ENCODE data around the gene IRS1.

The IRS1 gene

DNA sequence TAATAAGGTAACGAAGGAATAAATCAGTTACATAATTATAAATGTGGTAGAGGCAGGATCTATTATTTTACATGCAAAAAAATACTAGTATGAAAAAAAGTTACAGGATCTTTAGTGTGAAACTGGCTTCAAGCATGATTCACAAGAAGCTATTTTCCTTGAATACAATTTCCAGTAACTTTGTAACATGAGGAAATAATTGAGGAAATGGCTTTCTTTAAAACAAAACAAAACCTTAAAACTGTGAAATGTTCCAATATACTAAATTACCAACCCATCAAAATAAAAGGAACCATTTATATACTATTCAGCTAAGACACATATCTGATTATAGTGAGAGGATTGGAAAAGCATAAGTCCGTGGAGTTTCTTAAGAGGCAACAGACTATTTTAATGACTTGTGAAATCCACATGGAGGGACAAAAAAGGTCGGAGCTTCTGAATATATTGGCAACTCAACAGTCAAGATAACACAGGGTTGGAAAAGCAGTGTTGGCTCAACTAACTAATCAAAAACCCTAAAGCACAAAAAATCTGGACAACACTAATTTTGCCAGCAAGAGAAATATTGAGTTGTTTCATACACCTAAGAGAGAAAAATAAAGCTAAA, 10.6 kb downstream of the IRS1 start:
- DNase-seq, result no peak

- no peak for DNase-seq
These were observed 11.6 kb downstream of the IRS1 start for GRCh38 chr2:226788064-226788463.

GRCh38 chr2:226783885-226784284, 15.7 kb downstream of the IRS1 start:
- no peak for DNase-seq

GRCh38 chr2:226782092-226782713, 17.4 kb downstream of the IRS1 start:
- DNase-seq, result no peak

DNA sequence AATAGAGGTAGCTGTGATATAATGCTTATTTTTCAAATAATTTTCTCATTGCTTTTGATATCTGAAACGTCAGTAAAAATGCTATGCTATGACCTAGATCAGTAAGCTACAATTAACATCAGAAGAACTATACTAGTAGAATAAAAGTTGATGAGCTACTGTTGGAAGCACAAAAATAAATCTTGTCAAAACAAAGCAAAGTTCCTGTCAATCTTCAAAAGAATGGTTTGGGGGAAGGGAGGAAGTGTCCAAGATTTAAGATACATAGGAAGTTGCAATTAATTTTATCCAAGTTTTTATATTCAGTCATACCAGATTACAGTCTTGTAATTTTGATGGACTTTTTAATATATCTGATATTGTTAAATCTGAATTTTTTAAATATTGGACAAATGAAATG, 19.2 kb downstream of the IRS1 start:
- no peak for DNase-seq

GRCh38 chr2:226777611-226778010, 22.0 kb downstream of the IRS1 start:
- DNase-seq, result no peak

DNA sequence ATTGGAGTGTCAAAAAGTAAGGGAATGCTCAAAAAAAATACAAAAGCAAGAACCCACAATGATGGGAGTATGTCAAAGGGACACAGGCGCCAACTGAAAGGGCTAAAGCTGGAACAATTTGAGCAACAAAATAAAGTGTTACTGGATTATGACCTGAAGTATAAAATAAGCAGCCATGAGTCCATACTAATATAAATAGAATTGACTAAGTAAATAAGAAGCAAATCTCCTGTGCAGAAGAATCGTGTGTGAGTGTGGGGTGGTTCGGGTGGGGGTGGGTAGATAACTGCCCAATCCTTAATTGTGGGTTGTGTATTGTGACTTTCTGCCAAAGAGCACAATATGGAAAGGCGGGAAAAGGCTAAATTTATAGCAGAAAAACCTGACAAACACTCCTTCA, 23.5 kb downstream of the IRS1 start:
- no peak for DNase-seq

DNA sequence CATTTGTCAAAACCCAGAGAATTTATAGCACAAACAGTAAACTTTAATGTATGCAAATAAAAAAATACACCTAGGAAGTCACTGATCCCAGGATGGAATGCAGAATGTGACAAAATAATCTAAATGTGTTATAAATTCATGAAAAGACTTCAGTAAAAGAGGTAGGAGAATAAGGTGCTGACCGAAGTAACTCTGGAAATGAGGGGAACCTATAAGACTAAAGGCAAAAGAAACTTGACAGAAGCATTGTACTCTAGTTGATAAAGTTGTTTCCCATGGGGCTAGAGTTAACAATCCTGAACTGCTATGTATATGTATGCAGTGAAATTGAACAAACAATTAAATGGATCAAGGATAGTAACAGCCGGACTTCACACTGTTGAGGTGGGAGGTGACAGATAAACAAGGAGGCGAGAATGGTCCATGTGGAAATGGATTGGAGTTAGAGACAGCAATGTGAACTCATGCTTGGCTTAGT, 24.5 kb downstream of the IRS1 start:
- no peak for DNase-seq

- DNase-seq, result no peak
These were observed 26.3 kb downstream of the IRS1 start for GRCh38 chr2:226773291-226773690.

DNA sequence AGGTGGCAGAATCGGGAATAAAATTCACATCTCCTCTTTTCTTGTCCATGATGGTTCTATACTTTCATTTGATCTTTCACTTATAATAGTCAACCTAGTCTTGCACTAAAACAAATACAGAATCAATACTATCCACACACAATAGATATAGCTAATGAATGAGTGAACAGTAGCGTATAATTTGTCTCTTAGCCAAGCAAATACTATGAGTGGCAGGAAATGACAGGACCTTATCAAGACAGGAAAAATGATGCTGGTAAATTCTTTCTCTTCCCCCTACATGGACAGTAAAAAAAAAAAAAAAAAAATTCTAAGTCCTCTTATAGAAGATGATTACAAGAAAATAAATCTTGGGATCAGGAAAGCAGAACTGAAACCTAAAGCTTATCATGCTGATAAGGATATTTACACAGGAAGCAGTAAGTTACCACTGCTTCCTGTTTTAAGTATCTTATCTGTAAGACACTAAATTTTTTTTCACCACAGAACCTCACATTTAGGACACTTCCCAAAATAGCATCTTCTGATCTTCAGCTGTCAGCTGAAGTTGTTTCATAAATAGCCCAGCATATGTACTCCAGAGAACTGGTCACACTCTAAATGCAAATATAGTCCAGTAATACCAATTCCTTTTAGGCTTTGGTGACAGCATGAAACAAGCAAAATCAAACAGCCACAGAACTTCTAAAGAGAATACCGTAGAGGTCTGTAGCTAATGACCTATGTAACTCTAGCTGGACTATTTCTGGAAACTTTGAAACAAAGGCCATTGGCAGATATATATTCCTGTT, 27.0 kb downstream of the IRS1 start:
- no peak for DNase-seq

DNA sequence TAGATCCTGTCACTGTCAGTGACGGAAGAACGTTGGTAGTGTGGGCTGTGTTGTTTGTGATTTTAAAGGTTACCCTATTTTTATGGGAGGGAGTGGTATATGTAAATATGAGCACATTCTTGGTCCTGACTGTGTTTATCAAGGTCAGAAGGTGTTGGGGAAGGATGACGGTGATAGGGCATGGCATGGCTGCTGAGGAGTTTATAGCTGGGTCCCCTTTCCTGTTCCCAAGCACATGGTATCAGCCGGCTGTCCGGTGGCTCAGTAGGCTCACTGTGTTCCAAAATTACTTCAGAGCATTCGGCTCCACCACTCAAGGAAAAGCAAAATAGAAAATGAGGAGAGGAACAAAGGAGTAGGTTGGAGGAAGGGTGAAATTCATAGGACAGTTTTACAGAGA, 28.6 kb downstream of the IRS1 start:
- DNase-seq, result no peak

GRCh38 chr2:226767056-226767813, 32.4 kb downstream of the IRS1 start:
- DNase-seq, result no peak

- DNase-seq, result no peak
These were observed 33.1 kb downstream of the IRS1 start for GRCh38 chr2:226766352-226767055.

- DNase-seq, result no peak
These were observed 36.3 kb downstream of the IRS1 start for GRCh38 chr2:226763320-226763719.

- DNase-seq, result no peak
These were observed 38.4 kb downstream of the IRS1 start for GRCh38 chr2:226761195-226761583.

DNA sequence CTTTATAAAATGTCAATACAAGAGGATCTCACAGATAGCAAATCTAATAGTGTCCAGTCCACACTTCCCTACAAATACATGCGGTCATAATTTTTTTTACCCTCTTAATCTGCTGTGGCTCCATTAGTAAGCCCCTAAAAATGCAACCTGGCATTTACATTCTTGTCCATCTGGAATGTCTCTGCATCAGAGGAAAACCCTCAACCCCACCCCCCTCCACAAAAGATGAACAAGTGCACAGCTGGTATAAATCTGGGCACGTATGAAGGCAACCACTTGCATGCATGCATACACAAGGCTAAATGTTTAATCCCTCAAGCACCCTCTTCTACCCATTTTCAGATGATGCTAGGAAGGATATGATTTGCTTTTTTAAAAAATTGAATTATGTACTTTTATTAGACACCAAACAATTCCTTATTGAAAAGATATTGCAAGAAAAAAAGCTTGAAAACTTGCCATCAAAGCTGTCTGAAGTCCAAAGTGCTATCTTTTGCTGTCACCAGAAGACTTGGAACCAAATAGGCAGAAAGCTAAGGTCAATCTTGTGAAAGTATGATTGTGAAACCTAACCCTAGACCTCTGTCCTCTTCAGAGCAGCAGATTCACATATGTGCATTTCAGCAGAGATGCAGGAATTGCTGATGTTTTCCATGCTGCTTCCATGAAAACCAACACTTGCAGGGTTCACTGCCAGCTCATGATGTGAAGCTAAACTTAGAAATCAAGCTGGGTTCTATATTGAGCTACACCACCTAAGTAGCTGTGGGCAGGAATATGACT, 39.0 kb downstream of the IRS1 start:
- DNase-seq, result no peak

DNA sequence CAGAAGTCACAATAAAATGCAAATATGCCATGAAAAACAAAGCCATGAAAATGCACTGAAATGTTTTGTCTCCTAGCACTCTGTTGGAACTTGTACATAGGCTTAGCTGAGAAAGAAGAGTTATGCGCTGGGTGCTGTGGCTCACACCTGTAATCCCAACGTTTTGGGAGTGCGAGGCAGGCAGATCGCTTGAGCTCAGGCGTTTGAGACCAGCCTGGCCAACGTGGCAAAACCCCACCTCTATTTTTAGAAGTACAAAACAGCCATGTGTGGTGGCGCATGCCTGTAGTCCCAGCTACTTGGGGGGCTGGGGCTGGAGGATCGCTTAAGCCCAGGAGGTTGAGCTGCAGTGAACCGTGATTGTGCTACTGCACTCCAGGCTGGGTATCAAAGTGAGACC, 39.9 kb downstream of the IRS1 start:
- DNase-seq, result no peak

GRCh38 chr2:226758921-226759640, 40.5 kb downstream of the IRS1 start:
- DNase-seq, result no peak

DNA sequence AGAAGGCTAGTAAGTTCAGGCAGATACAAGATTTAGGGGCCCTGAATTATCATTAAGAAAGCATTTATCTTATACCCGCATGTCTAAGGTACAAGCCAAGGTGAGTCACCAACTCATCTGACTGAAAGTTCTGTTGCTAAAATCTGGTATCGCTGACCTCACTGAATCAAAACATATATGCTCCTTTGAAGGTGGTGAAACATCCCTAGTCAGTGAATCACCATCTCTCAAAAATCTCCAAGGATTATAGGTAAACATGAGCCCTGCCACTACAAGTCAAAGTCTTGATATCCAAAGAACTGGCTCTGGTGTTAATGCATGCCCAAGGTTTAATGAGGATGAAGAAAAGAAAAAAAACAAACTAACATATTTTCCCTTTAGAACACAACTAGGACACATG, 43.5 kb downstream of the IRS1 start:
- no peak for DNase-seq

DNA sequence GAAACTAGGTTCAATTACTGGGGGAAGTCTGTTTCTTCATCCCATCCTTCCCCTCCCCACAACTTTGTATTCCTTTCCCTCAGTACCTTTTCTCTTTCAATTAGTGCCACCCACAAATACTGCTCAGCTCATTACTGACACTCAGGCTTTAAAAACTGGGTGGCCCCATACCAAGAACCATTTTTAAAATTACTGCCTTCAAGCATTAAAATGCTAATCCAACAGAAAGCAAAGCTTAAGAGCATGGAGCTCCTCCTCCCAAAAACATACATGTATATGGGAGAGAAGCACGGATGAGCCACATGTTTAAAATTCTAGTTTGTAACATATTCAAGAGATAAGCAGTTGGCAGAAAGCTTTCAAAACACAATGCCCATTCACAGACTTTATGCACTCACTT, 44.0 kb downstream of the IRS1 start:
- DNase-seq, result no peak
